Activated T-helper 1 cell treated with Interleukin-2 at 50 U/mL for 16 hours (primary cell): ENCODE measurements around the gene DCHS2.

ENCODE experiments used
- DNase-seq: peaks from one replicate; pipeline ENCODE4 v3.0.0-alpha.2; 2020; ENCODE audit warnings: low read depth

DCHS2 gene, protein sequence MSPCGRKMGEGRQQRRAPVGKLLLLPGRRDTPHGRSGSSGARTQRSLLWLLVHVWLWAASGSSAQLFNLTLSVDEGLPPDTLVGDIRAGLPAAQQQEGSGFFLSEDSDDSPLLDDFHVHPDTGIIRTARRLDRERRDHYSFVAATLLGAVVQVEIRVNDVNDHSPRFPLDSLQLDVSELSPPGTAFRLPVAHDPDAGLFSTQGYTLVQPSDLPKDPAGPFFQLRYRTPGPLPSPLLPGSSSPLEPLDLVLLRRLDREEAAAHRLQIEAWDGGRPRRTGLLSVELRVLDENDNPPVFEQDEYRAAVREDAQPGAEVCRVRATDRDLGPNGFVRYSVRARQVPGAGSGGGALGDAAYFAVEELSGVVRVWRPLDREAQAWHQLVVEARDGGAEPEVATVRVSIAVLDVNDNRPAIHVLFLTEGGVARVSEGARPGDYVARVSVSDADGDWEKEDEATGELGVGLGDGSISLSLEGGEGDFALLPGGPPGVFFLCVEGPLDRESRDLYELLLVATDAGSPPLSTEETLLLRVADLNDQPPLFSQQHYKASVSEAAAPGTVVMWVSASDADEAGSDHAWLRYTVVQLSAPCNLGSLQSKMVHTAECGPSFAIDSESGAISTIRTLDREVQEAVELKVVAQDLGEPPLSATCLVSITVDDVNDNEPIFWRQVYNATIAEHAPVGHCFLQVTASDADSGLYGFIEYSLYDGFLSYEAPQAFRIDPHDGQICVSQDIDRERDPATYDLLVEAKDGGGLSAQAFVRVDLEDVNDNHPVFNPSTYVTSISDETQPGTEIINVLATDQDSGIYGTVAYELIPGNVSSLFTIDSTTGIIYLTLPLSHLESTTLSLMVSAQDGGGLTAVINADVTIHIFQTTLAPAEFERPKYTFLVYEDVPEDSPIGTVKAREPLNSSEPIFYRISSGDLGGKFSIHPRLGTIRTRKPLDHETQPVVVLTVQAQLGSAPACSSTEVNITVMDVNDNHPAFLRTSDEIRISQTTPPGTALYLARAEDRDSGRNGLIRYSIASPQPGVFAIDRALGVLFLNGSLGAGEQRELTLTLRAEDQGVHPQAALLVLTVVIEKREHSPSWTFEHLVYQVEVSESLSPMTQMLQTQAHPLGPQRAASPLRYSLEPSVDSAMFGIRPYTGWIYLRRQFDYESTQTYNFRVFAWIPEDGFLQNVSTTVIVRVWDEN (N-terminal part only)

DNA sequence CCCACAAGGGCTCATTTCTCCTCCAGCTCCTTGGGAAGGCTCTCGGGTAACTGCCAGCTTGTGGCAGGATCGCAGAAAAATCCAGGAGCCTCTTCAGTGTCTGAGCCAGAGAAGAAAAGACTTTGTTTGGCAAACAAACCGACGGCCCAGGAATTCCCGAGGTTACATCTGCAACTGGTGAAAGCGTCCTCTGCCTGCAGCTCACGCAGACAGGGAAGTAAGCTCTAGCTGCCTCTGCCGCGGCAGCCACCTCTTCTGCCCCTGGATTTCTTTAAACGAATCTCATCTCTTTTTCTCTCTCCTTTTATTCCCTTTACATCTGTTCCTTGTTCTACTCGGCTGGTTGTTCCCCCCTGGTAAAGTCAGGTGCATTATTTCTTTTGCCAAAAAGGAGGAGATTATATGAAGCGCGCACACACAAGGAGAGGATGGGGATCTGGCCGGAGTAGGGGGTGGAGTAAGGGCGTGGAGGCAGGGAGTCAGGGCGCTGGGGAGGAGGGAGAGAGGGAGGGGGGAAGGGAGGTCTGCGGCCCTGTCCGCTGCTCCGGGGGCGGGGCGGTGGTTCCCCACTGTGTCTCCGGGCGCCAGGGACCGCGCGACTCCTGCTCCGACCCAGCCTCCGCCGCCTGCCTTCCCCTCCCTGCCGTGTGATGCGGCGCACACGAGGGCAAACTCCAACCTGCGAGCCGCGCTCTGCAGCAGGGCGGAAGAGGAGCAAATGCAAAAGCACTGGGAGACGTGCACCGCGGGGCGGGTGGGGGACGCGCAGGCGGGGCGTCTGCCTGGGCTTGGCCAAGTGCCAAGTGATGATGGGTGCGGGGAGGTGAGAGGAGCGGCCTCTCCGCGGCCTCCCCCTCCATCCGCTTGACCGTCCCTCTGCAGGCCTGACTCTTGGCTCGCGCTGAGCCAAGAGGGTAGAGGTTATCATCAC, at the start of gene DCHS2:
DCHS2 (minus strand) TSS at position 459 of the 931 bp plus-strand sequence; CDS start at position 15, 444 bp downstream.
- no peak for DNase-seq

DNA sequence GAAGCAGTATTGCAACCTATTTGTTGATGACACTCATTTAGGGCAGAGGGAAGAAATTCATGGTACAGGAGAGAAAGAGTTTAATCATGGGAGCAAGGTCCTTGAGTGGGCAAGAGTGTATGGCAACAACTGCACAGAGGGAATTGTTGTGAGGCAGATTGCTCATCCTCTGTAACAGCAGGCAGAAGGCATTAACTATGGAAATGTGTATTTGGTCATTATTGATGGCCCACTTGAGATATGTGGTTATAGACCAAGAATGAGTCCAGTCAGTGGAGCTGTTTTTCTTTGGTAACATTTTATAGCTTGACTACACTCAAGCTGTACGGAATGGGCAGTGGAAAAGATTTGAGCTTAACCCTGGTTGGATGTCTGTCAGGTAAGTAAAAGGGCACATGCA, 42.7 kb upstream of the DCHS2 start:
- no peak for DNase-seq

DNA sequence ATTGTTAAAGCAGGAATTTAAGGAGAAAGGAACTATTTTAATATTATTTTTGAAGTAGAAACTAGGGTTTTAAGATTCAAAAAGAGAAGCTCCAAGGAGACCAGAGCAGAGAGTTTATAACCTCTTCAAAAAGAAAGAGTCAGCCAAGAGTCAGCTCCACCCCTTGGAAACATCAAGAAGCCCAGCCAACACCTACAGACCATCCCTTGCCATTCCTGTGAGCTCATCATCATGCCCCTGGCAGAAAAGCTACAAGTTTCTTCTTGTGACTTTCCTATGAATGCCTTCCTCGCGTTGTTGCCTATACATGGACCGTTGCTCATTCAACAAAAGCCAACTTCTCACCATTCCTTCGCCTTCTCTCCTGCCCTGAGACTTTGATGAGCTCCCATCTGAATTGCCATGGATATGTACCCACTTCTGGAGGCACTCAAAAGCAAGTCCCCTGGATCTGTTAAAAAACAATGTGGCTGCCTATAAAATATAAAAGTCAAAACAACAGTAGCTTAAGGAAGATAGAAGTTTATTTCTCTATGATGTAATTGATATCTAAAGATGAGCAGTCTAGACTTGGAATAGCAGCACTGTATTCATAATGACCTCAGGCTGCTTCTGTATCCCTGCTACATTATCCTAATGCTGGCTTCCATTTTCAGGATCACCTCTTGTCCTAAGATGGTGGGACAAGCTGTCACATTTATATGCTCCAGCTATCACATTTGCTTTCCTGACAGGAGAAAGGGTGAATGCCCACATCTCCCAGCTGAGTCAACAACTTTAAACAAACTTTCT, 38.3 kb upstream of the DCHS2 start:
- DNase-seq: no peak

DNA sequence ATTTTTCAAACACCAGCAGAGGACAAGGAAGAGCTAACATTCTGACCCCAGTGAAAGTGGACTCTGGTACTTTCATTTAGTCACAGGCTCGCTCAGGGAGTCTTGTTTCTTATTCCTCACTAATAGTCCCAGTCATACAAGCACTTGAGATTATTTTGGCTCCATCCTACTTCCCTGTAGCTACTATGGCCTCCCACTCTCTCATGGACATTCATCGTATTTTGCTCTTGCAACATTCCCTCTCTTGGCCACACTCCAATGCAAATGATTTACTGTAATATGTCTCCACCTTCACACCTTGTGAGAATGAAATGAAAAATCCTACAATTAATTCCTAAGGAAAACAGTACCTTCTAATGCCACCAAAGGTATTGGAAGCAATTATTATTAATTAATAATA, 37.3 kb upstream of the DCHS2 start:
- DNase-seq: no peak

DNA sequence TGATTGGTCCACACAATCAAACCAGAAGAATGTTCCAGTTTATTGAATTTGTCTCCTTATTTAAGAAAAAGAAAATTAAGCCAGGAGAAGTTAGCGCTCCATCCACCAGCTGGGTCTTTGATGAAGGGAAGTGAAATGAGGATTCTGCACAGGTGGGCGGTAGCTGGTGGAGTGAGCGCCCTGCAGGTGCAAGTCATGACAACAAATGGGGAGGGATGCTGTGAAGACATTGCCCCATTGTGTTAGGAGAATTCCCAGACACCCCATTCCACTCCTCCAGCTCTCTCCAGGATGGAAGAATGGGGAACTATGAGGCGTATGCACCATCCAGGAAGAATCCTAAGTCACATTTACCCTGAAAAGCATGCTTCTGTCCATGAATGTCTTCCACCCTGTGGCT, 35.7 kb upstream of the DCHS2 start:
- DNase-seq: no peak

DNA sequence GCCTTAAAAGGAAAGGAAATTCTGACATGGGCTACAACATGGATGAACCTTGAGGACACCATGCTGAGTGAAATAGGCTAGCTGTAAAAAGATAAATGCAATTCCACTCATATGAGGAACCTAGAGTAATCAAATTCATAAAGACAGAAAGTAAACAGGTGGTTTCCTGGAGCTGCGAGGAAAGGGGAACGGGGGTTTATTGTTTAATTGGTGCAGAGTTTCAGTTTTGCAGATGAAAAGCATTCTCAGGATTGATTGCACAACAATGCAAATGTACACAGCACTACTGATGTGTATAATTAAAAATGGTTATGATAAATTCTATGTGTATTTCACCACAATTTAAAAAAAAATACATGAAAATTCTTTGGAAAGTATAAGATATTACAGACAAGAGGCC, 34.6 kb upstream of the DCHS2 start:
- DNase-seq: no peak

DNA sequence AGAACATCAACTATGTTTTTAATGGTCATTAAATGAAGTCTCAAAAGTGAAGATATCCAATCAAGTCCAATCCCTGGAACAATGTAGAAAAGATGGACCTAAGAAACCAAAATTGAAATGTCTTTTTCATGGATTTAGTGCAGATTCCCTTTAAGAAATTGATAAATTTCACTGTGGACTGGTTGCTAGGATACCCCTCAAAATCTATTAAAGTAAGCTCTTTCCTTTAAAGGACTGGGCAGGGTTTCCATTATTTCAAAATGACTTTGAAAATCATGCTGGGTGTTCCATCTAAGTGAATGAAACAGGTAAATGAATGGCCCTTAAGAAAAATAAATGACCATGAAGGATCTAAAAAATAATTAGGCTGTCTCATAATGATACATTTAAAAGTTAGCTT, 30.0 kb upstream of the DCHS2 start:
- DNase-seq: no peak

DNA sequence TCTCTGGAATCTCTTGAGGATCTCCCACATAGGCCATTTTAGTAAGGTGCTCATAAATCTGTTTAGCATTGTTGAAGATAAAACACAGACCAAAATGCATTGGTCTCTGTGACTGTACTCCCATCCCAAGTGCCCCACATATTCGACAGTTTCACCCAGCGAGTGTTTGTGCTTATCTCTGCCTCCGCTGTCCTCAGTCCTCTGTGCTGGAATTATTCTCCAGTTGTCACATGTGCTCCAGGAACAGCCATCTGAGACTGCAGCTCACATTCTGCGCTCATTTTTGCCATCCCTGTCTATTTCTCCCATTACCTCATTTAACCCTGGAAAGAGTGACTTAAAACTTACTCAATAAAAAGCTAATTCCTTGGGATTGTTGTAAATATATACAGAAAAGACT, 27.6 kb upstream of the DCHS2 start:
- no peak for DNase-seq

DNA sequence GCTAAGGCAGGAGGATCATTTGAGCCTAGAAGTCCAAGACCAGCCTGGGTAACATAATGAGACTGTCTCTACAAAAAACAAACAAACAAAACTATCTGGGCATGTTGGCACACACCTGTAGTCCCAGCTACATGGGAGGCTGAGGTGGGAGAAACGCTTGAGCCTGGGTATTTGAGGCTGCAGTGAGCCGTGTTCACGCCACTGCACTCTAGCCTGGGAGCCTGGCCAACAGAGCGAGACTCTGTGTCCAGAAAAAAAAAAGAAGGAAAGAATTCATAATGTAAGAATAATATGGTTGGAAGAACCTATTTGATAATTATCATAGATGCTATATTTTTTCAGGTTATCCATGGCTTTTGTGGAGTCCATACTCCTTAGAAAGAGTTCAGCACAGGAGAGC, 26.0 kb upstream of the DCHS2 start:
- no peak for DNase-seq

DNA sequence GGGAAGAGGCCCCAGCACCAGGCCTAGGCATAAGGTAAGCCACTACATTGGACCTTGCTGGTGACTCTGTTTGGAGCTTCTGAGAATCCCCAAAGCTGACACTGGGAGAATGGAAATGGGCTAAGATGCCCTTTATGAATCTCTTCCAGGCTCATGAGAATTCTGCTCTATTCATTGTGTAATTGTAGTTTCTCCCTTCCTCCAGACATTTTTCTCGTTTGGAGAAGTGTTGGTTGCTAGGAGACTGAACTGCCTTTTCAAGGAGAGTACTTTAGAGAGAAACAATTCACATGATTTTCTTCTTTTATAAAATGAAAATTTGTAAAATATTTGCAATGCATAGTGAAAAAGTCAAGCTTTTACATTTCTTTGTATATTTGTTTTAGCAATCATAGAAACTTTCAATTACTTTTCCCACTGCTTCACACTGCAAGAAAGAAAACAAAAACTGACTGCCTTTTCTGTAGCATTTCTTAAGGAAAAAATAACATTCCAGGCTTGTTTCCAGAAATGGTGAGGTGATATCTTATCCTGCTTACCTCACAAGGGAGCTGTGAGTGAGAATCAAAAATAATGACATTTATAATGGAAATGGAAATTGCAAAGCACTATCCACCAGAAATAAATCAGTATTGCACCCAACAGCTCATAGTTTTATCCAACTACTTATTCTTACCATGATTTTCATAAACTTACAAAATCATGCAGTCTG, 24.9 kb upstream of the DCHS2 start:
- no peak for DNase-seq

DNA sequence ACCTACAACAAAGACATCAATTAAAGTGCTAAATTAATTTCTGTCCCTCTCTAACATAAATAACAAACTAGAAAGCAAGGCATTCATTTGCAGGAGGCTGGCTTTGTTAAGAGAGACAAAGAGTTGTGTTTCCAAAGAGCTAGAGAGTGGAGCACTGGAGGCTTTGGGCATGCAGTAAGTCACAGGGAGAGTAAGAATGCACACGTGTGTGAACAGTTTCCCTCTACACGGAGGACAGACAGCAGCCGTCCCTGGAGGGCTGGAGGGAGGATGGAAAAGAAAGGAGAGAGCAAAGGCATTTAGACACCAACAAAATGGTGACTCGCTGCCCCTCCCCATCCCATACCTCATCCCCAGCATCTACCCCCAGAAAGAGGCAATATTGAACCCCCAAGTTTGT, 20.4 kb upstream of the DCHS2 start:
- no peak for DNase-seq

DNA sequence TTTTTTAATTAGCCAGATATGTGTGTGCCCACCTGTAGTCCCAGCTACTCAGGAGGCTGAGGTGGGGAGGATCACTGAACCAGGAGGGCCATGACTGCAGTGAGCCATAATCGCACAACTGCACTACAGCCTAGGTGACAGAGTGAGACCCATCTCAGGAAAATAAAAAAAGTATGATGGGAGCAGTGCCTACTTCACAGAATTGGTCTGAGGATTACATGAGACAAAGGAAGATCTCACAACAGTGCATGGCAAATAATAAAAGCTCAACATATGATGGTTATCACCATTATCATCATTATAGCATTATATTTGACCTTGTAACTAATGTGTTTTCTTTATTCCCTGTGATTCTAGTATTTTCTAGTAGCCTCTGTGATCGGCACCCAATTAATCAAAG, 19.9 kb upstream of the DCHS2 start:
- no peak for DNase-seq

DNA sequence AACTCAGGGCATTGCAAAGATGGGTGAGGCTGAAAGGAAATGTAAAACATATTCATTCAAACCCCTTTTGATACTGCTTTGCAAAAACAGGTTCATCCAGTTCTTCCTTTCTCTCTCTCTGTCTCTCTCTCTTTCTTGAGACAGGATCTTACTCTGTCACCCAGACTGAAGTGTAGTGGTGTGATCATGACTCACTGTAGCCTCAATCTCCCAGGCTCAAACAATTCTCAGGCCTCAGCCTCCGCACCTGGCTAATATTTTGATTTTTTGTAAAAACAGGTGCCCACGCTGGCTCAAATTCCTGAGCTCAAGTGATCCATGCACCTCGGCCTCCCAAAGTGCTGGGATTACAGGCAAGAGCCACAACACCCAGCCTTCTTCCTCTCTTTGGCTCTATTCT, 15.6 kb upstream of the DCHS2 start:
- DNase-seq: no peak

DNA sequence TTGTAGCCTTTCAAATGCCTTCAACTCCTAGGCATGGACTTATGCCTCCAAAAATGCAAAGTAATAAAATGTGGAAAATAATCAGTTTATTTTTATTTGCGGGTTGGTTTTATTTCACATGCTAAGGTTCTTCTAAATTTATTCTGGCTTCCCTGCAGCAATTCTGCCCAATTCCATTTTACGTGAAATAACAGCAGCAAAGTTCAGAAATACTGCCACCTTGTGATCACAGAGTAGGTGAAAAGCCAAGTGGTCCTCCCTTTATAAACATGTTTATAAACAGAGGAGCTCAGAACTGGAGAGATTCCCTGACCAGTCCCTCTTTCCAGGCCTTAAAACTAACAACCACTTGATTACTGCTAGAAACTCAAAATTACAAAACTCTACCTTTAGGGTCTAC, 14.7 kb upstream of the DCHS2 start:
- DNase-seq: no peak

DNA sequence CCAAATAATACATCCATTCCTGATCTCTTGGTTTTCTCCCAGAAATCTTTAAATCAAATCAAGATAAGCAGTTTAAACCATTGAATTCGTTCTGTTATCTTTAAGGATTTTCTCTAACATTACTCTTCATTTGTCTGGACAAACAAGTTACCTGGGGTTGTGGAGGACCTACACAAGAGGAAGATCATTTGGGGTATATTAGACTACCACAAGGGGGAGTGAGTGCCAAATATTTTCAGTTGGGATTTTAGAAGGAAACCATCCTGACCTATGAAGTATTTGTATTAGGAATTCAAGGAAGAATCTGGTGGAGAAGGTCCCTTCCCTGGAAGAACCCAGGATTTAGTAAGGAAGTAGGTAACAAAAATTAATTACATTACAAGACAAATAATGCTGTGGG, 12.0 kb upstream of the DCHS2 start:
- DNase-seq: no peak

DNA sequence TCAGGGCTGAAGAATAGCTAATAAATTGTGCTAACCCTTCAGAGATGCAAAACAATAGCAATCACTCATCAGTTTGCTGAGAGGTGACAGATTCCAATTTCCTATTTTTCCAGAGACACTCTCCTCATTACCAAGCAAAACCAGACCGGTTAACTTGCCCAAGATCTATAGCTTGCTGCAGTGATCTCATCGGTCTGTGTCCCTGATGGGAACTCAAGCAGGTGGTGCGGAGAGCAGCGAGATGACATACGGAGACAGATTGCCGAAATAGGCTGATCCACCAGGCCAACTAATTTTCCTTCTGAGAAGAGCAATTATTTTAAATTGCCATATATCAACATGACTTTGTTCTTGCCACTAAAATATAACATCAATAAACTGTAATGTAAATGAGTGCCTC, 10.5 kb upstream of the DCHS2 start:
- no peak for DNase-seq

DNA sequence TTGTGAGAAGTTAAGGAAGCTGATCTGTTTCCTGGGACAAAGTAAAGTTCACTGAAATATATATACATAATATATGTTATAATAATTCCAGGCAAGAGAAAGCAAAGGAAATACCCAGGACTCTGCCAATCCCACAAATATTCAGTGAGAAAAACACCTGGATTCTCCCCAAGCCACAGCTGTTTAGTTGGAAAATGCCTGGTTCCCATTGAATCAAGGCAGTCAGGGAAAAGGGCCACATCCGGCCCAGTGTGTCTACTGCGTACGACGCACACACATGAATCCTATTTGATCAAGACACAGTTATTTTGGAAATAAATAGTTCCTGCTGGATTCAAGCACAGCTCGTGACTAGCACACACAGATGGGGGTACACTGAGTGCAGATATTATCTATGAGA, 6.3 kb upstream of the DCHS2 start:
- no peak for DNase-seq

DNA sequence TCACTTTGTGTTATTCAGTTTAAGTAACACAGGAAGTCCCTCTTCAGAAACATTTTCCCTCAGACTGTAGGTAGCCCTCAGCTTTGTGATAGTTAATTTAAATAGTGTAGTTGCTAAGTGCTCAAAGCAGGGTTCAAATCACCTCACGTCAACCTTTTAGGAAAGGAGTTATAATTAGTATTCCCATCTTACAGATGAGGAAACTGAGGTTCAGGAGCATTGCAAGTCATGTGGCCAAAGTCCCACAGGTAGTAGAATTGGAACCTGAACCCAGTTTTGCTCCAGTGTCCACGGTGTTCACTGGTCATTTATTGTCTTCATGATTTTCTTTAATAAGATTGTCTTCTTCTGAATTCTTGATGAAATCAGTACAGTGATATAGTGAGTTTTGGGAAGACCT, 4.3 kb upstream of the DCHS2 start:
- DNase-seq: no peak

DNA sequence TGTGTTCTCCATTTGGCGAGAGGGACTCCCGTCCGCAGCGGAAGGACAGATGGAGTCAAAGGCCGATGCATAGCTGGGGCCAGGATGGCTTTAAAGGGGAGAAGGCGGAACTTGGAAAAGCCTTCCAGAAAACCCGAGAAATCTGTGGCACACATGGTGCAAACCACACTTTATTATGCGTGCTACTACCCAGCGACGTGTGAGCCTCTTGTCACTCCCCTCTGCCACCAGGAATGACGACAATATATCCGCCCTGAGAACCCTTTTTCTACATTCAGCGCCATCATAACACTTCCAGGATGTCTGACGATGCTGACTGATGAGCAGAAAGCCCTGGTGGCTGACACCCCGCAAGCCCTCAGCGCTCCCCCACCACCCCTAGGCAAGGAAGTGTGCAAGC, 689 bp upstream of the DCHS2 start:
- no peak for DNase-seq
